GM12864 (cell line): ENCODE data around the gene SRRM2.

Experiments
- DNase-seq: peaks from one replicate; pipeline ENCODE4 v3.0.0-alpha.2; 2011; ENCODE audit warnings: low read depth
- H3K4me3 ChIP-seq: 2 replicates; pipeline ENCODE4 v1.5.1; 2011; ENCODE audit warnings: mild to moderate bottlenecking, low read depth, low read length, control low read depth
- TF ChIP-seq, protein P1 (sequence below): IDR thresholded peaks from 2 replicates; pipeline ENCODE4 v1.5.1; 2011; ENCODE audit warnings: low read depth, mild to moderate bottlenecking, moderate library complexity, low read length, control low read depth, inconsistent platforms; ENCODE audit errors: missing control alignments

SRRM2 gene

DNA sequence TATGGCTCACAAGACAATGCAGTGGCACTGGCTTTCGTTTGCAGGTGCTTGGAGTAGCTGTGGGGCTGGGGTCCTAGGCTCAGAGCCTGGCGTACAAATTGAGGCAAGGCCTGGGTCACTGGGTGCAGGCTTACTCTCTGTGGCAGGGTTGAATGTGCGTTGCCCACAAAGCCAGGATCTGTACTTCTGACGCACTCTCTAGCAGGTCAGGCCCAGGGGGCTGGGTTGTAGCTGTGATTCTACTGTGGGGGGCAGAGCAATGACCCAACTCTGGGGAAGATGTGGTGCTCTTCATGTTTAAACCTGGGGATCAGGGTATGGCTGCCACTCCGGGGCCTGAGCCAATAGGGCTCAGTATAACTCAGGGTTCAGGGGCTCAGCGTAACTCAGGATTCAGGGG, 58.2 kb downstream of the SRRM2 start:
- TF ChIP-seq, protein P1, sequence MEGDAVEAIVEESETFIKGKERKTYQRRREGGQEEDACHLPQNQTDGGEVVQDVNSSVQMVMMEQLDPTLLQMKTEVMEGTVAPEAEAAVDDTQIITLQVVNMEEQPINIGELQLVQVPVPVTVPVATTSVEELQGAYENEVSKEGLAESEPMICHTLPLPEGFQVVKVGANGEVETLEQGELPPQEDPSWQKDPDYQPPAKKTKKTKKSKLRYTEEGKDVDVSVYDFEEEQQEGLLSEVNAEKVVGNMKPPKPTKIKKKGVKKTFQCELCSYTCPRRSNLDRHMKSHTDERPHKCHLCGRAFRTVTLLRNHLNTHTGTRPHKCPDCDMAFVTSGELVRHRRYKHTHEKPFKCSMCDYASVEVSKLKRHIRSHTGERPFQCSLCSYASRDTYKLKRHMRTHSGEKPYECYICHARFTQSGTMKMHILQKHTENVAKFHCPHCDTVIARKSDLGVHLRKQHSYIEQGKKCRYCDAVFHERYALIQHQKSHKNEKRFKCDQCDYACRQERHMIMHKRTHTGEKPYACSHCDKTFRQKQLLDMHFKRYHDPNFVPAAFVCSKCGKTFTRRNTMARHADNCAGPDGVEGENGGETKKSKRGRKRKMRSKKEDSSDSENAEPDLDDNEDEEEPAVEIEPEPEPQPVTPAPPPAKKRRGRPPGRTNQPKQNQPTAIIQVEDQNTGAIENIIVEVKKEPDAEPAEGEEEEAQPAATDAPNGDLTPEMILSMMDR: no peak
- DNase-seq: no peak
- H3K4me3 ChIP-seq: no peak overlapping the region

DNA sequence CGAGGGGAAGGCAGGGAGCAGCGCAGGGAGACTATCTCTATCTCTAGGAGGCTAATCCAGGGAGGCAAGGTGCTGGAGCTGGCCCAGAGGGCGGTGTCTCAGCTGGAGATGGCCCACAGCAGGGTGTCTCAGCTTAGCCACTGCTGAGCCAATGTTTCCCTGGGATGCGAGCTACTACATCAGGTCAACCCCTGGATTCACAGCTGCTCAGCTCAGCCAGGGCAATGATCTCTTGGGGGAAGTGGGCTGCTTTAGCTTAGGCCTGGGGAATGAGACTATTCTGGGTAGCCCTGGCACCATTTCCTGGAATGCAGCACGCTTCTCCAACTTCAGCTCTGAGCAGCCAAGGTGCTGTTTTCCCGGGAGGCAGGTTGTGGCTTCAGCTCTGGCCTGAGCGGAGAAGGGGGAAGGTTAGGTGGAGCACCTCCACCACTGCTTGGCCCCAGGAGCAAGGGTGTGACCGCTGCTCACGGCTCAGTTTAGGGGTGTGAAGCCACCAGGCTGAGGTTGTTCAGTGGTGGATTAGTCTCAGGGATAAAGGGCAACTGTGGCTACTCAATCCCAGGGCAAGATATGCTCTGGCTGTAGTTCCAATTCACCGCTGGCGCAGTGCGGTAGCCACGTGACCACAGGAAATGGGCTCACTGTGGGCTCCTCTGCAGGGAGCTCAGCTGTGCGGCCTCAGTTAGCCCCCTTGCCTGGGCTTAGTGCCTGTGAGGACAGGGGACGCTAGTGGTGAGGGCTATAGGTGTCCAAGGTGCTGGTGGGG, 59.4 kb downstream of the SRRM2 start:
- H3K4me3 ChIP-seq: no peak overlapping the region
- no peak for DNase-seq
- TF ChIP-seq, protein P1: no peak

DNA sequence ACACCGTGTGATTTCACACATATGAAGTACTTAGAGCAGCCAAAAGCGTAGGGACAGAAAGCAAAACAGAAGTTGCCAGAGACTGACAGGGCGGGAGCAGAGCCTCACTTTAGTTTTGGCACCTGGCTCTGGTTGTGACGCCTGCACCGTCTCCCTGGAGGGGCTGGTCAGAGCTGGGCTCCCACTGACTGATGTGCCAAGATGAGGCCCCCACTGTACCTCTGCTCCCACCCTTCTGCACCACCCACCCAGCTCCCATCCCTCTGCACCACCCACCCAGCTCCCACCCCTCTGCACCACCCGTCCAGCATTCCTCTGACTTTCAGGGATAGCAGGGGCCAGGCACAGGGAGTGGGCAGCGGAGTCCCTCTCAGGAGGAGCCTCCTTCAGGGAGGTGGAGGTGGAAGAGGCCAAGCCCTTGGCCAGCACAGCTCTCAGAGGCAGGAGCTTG, 61.4 kb downstream of the SRRM2 start:
- no peak overlapping the region for H3K4me3 ChIP-seq
- no peak for DNase-seq
- TF ChIP-seq, protein P1: no peak

DNA sequence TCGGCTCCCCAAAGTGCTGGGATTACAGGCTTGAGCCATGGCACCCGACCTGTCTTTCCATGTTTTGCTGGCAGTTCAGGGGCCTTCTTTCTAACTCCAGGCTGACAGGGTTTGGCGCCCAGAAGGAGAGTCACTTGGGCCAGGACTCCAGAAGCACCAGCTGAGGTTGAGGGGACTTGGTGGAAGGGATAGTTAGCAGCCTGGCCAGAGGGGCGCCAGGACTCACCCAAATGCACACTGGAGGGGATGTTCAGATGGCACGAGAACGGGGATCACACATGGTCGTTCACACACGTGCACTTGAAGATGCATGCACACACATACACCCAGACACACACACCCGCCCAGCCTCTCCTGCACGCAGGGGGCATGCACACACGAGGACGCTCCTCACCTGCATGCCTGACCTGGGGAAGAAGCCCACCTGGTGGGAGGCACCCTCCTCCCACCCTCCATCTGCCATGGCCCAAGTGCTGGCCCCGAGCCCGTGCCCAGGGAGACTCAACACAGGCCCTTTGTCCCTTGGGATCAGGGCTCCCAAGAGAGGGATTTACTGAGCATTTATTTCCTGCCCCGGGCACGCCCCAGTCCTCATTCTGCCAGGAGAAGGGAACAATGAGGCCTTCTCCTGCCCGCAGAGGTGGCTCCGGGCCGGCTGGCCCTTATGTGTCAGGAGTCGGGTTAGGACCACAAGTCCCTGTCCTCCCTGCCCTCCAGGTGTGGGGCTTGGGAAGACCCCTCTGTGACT, 62.3 kb downstream of the SRRM2 start:
- no peak for DNase-seq
- TF ChIP-seq, protein P1: no peak
- no peak overlapping the region for H3K4me3 ChIP-seq

DNA sequence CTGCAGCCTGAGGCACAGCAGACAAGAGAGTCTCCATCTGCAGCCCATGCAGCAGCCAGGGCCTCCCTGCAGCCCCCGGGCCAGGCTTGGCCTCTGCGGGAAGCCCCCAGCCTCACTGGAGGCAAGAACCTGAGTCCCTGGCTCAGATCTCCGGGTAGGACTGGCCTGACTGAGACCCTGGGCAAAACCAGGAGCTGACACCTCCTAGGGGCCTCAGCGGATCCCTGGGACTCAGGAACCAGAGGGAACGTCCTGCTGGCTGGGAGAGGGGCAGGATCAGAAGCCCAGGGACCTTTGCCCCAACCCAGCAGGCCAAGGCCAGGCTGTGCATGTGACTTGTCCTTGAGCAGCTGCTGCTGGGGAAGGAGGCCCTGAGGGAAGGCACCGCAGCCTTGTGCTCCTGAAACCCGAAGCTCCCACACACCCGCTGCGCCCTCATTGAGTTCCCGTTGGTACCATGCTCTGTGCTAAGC, 62.9 kb downstream of the SRRM2 start:
- TF ChIP-seq, protein P1: no peak
- H3K4me3 ChIP-seq: no peak overlapping the region
- no peak for DNase-seq

DNA sequence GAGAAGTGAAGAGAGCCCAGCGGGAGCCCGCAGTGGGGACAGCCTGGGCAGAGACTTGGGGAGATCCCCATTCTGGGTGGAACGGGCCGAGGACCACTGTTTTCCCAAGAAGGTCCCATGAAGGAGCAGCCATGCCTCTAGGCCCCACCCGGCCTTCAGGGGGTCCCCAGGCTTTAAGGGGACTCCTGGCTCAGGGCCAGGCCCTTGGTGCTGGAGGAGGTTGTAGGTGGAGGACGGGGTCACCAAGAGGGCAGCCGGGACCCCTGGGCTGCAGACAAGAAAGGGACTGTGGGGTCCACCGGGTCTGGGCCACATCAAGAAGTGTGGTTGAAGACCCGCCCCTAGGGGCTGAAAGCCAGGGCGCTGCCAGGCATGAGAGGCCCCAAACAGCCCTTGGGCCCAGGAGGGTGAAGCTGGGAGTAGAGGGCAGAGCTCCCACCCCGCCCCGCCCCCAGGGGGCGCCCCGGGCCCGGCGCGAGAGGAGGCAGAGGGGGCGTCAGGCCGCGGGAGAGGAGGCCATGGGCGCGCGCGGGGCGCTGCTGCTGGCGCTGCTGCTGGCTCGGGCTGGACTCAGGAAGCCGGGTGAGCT, 64.4 kb downstream of the SRRM2 start, which contains the start of gene PRSS21:
Gene PRSS21, plus strand, starts transcription at position 487 of the 589 bp plus-strand sequence. Its CDS starts 32 bp downstream, at position 519.
- DNase-seq: no peak
- TF ChIP-seq, protein P1: peak; percentile 41
- no peak within 1 kb of the TSS; the same call in 1 of the 2 replicates for H3K4me3 ChIP-seq
